GM21526 (cell line): ENCODE data around the gene TPR.

Source experiments
- ATAC-seq: cut with Tn5 transposase; IDR thresholded peaks from one replicate; pipeline ENCODE4 v1.9.1; 2021; ENCODE audit warnings: moderate library complexity; ENCODE audit not compliant: unreplicated experiment, low FRiP score

Gene TPR

GRCh38 chr1:186292875-186293274 lies 82.2 kb downstream of the TPR start:
- no peak for ATAC-seq

DNA sequence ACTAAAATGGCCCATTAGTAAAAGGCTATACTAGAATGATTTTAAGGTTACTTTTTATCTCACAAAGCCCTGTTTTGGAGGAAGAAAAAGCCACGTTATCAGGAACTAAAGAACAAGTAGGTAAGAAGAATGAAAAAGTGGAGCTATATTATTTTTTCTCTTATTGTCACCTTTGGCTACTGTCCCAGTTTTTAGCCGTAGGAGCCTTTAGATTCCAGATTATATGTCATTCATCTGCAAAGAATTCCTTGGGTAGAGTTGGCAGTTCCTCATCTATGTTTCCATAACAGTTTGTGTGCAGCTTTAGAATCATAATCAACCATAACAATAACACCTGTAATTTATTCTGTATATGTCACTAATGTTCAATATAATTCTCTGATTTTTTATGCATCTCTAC lies 83.8 kb downstream of the TPR start:
- ATAC-seq: no peak

DNA sequence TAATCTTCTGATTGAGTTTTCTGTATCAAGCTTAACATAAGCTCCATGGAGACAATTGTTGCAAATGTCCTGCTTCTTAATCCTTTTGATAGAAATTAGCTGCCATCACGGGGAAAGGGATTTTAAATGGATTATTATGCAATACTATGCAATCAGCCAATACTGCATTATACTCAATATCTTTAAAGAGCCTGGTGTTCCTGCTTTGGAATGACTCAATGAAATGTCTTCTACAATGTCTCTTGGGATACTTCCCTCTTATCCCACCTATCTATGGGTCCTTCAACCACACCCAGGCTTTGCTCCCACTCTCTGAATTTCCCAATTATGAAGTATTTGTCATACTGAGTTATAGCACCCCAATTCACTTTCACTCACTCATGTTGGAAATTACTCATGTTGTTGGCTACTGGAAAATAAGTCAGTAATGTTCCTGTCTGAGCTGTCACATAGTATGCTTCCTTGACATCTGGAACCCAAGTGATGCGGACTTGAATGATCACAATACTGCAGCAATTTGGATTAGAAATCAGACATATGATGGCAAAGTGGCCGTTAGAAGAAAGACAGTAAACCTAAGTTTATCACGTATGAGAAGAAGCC lies 85.0 kb downstream of the TPR start:
- ATAC-seq: no peak

- no peak for ATAC-seq
Measured at GRCh38 chr1:186286615-186287315, 88.3 kb downstream of the TPR start.

DNA sequence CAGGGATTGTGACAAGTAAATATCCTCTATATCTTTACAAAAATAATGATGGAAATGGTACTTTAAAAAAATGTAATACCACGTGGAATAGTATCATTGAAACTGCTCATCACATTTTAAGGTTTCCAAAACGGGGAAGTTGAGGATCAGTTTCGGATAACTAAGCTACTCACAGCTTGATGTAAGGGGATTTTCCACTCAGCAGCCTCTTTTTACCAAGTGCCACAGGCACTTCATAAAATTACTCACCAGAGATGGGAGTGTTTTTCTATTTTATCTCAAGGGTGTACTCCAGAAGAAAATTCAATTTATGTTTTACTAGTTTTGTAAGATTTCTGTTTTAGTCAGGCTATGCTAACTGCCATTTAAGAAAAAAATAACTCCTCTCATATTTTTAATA lies 91.7 kb downstream of the TPR start:
- ATAC-seq: no peak

DNA sequence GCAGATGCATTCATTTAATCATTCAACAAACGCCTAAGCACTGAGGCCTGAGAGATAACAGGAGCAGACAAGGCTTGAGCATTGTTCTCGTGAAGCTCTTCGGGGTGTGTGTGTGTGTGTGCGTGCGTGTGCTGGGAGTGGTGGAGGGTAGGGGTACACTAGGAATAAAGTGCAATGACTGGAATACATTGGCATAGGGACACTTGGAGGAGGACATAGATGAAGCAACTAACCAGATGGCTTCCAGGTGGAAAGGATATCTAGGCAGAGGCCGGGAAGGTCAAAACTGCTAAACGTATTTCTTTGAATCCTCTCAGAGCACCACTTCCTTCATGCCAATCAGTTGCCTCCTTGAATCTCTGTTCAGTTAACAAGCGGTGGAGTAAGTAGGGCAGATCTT lies 92.6 kb downstream of the TPR start:
- ATAC-seq: no peak

DNA sequence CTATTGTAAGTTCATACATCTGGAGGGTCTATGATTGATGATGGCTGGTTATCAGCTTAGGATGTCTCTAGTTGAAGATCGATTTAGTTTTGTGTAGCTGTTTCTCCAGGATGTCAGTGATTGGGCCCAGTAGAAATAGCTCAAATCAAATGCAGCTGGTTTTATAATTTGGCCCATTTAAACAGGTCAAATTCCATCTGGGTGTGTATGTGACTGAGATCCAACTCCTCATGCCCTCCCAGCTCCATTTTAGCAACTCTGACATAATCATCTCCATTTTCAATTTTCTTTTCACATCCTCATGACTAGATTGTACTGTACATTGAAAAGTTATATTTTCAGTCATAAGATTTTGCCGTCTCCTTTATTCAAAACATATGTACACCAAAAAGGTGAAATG lies 99.2 kb downstream of the TPR start:
- ATAC-seq: no peak

DNA sequence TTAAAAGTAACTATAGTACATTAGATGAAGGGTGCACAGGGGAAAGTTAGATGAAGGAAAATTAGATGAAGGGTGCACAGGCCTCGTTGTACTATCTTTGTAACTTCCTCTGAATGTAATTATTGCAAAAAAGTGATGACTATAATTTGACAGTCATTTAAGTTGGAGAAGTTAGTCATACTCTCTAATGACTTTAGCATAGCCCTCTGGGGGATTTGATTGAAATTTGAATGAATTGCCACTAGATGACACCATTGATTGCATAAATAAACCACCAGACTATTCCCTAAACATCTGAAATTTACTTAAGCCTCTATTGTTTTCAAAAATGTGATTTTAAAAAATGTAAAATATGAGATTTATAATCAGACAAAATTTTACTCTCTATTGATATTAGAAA lies 102.6 kb downstream of the TPR start:
- ATAC-seq: no peak

- no peak for ATAC-seq
Measured at GRCh38 chr1:186271032-186271431, 104.0 kb downstream of the TPR start.
